GM12892 (cell line): ENCODE results near the gene GPSM1.

Experiments used
- DNase-seq: peaks from one replicate; pipeline ENCODE4 v3.0.0; 2011; ENCODE audit not compliant: insufficient read length
- FAIRE-seq: peaks from 2 replicates; lab custom pipeline; 2011; peaks lifted over from hg19 to GRCh38; lab: Jason Lieb, UNC
- POLR2A ChIP-seq: IDR thresholded peaks from 2 replicates; pipeline ENCODE4 v1.6.1; 2011; ENCODE audit warnings: low read depth, low read length, control low read depth
- POLR2AphosphoS5 ChIP-seq: IDR thresholded peaks from 2 replicates; pipeline ENCODE4 v1.6.1; 2011; ENCODE audit warnings: low read depth, low read length, control low read depth
- TAF1 ChIP-seq: IDR thresholded peaks from 2 replicates; pipeline ENCODE4 v1.6.1; 2011; ENCODE audit warnings: low read depth, mild to moderate bottlenecking, control low read depth, low read length, borderline replicate concordance

GPSM1 gene

DNA sequence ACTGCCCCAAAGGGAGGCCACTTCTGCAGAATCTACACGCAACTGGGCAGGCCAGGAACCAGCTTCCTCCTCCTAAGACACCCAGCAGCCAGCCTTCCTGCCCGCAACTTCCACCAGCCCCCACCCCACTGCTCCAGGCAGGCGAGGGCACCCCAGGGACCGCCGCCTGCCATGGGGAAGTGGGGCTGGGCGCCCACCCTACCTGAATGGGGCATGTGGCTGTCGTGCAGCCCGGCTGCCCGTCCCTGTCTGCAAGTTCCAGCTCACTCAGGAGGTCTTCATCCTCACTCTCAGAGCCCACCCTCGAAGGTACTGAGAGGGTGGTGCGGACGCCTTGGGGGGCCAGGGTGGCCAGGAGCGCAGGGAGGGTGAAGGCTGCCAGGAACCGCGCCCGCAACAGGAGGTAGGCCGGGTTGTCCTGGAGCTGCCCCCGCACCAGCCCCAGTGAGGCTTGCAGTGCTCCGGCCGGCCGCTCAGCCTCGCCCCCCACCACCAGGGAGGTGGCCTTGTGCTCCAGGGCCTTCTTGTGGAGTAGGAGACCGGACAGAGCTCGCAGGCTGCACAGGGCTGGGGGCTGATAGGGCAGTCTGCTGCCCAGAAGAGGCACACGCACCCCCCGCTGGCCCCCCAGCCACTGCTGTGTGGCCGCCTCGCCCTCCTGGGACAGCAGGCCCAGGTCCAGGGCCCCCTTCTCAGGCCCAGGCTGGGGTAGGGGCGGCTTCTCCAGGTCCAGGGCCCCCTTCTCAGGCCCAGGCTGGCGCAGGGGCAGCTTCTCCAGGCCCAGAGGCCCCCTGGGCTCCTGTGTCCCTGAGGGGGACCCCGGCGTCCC lies 50.2 kb downstream of the GPSM1 start:
- TF ChIP-seq POLR2A (no peak), POLR2AphosphoS5 (0 out of 2 replicates have a peak, but pooled peaks have one; percentile 27)
- DNase-seq: no peak
- no peak for FAIRE-seq

DNA sequence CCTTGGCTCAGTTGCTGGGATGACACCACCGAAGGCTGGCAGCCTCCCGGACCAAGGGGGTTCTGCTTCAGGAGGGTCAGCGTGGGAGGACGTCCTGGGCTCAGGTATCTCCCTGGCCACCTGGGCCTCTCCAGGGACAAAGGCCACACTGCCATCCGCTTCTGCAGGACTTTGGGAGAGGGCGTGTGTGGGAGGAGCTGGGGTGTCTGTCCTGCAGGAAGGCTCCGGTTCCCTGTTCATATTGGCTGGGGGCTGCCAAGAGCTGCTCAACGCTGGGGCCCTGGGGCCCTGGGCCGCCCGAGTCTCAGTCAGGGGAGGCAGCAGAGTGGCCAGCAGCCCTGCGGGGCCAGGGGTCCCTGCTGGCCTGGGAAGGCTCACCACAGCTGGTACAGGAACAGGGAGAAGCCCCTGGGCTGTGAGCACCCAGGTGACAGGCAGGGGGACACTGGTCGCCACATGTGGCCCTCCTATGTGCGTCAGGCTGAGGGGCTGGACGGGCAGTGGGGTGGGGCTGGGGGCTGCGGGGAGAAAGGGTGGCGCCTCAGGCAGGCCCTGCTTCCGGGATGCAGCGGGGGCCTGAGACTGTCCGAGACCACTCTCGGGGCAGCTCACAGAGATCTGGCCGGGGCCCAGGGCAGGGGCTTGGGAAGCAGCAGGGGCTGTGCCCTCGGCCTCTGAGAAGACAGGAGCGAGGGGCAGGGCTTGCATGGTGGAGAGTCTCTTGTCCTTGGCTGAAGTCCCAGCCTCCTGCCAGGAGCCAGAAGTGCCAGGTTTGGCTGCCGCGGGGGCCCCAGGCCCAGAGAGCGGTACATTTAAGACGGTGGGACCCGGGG lies 51.0 kb downstream of the GPSM1 start:
- TF ChIP-seq POLR2AphosphoS5: no peak
- TF ChIP-seq POLR2A: no peak
- no peak for TF ChIP-seq TAF1
- DNase-seq (no peak), FAIRE-seq (no peak)

DNA sequence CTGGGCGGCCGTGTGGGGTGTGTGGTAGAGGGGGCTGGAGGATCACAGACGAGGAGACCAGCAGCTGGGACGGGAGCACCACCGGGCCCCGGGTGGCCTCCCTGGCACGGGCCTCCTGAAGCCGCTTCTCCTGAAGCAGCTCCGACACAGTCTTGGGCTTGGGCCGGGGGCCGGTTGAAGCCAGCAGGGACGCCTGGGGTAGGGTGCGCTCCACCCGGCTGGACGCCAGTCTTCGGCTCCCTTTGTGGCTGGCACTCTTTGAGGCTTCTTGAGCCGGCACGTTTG lies 51.6 kb downstream of the GPSM1 start:
- DNase-seq (no peak), FAIRE-seq (no peak)
- TF ChIP-seq POLR2AphosphoS5: no peak
- no peak for TF ChIP-seq POLR2A

DNA sequence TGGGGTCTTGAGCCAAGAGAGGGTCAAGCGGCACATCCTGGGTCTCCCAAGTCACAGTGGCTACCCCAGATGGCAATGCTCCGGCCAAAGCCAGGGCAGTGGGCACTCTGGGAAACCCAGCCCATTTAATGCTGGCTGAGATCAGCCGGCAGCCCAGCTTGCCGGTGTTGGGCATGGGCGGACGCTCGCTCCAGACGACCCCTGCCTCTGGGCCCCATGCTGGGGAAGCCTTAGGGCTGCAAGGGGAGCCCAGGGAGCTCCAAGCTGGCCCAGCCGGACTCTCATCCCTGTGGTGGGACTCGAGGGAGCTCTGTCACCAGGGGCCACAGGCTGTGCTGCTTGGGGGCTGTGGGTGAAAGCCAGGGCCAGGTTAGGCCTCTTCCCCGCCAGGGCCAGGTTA lies 52.1 kb downstream of the GPSM1 start:
- TF ChIP-seq POLR2AphosphoS5: no peak
- TF ChIP-seq POLR2A: no peak
- TF ChIP-seq TAF1: no peak
- FAIRE-seq (no peak), DNase-seq (no peak)

DNA sequence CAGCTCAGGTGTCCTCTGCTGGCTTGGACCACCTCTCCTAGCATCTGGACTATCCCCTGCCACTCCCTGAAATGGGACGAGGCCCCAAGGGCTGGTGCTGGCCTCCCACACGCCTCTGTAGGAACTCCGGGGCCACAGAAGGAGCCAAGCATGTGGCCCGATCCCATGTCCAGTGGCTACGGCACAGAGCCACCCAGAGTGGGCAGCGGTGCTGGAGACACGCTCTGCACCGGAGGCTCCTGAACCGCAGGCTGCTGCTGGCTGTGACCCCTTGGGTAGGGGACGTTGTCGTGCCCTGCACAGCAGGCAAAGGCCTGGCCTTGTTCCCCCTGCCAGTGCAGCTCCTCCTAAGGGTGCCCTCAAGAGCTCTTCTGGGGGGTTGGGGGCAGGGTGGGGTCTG lies 52.6 kb downstream of the GPSM1 start:
- FAIRE-seq: no peak
- no peak for DNase-seq
- TF ChIP-seq POLR2AphosphoS5 (no peak), TAF1 (no peak), POLR2A (no peak)

DNA sequence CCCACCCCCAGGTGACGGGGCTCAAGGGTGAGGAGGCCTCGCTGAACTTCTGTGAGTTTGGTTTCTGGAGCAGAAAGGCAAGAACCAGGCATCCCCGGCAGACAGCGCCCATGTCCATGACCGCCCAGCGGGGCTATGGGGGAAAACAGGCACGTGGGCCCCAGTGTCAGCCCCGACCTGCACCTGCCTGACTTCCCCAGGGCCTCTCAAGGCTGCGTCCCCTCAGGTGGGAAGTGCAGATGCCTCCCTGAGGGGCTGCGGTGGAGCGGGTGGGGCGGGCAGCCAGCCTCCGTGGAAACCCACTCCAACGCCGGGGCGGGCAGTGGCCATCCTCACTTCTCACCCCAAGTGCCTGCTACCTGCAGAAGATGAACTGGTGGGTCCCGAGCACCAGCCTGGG lies 53.0 kb downstream of the GPSM1 start:
- DNase-seq (no peak), FAIRE-seq (no peak)
- no peak for TF ChIP-seq POLR2A

DNA sequence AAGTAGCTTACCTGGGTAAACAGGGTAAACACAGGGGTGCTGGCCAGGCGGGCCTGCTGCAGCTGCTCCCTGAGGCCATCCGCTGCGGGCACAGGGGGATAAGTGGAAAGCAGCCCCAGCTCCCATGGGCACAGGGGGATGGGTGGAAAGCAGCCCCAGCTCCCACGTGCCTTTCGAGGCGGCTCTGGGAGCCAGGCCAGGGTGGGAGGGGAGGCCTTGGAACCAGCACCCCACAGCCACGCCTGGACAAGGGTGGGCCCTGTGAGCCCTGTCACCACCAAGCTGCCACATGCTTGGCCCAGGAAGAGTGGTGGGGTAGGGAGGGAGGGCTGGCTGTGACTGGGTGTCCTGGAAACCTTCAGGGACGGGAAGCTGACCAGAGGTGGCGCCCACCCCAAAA lies 54.0 kb downstream of the GPSM1 start:
- TF ChIP-seq POLR2A: no peak
- TF ChIP-seq TAF1: no peak
- no peak for TF ChIP-seq POLR2AphosphoS5
- DNase-seq: no peak

DNA sequence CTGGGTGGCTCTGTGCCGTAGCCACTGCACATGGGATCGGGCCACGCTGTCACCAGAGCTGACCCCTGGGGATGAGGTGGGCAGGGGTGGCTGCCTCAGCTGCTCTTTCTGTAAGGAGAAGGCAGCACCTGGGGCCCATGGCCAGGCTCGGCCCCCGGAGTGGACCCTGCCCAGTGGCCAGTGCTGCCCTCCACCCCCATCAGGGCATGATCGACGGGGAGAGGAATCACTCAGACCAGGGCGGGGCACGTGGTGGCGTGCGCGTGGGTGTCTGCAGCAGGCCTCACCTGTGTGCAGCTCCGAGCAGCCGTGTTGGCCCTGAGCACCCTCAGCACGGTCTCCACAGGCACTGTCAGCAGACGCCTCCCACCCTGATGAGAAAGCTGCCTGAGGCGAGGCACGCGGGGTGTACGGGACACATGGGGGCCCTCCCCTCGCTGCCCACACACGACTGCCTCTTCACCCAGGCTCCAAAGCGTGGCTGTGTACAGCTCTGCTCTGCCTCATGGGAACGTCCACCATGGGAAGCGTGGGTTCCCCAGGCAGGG lies 54.7 kb downstream of the GPSM1 start:
- no peak for DNase-seq
- TF ChIP-seq TAF1 (no peak), POLR2A (peak; percentile 1; the same call in 1 of the 2 replicates), POLR2AphosphoS5 (0 out of 2 replicates have a peak, but pooled peaks have one; percentile 20)
- FAIRE-seq: no peak

More for the DNA sequence above, 54.0 kb downstream of the GPSM1 start:
- FAIRE-seq: no peak

DNA sequence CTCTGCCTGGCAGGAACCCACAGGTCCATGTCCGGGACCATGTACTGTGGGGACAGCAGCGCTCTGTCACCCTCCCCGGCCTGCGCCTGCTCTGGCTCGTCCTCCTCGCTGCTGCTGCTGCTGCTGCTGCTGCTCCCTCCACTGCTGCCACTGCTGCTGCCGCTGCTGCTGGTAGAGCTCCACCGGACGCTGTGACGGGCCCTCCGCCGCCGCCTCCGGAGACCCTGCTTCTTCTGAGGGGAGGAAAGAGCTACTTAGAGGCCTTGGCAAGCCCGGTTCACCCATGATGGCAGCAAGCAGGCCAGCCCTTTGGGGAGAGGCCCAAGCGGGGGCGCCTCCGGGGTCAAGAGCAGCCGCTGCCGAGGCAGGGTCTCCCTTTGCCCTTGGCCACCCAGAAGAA lies 56.1 kb downstream of the GPSM1 start:
- TF ChIP-seq TAF1 (no peak), POLR2AphosphoS5 (no peak), POLR2A (0 out of 2 replicates have a peak, but pooled peaks have one; percentile 18)
- no peak for DNase-seq
- no peak for FAIRE-seq

DNA sequence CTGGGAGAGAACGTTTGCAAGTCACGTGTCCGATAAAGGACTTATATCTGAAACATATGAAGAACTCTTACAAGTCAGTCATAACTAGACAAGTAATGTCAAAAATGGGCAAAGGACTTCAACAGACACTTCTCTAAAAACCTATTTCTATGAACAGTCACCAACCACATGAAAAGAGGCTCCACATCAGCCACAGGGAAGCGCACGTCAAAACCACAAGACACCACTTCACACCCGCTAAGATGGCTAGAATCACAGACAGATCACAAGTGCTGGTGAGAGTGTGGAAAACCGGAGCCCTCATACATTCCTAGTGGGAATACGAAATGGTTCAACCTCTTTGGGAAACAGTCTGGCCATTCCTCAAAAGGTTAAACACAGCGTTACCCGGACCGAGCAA lies 57.7 kb downstream of the GPSM1 start:
- DNase-seq: no peak
- FAIRE-seq: no peak
- no peak for TF ChIP-seq TAF1

DNA sequence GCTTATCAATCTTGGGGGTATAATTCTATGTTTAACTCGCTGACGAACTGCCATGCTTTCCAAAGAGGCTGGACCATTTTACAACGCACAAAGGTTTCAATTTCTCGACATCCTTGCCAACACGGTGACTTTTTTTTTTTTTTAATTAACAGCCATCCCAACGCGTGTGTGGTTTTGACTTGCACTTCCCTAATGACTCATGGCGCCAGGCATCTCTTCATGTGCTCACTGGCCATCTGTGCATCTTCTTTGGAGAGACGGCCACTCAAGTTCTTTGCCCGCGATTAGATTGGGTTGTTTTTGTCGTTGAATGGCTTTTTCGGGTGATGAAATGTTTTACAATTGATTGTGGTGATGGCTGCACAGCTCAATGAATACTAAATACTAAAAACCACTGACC lies 58.7 kb downstream of the GPSM1 start:
- FAIRE-seq (no peak), DNase-seq (no peak)
- TF ChIP-seq POLR2A (no peak), POLR2AphosphoS5 (no peak), TAF1 (no peak)

DNA sequence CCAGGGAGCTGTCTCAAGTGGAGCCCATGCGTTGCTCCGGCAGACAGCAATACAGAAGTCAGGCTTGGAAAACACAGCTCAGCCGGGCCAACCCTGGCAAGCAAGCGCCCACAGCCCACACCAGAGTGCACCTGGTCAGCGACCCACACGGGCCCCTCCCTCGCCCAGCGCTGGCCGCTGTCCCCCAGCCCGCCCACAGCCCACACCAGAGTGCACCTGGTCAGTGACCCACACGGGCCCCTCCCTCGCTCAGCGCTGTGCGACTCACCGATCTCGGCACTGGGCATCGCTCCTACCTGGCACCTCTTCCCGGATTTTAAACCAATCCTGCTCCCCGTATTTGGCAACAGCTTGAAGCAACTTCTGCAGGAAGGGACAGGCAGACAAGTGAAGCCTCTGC lies 59.9 kb downstream of the GPSM1 start:
- DNase-seq (no peak), FAIRE-seq (no peak)
- no peak for TF ChIP-seq POLR2A
- TF ChIP-seq POLR2AphosphoS5: no peak

DNA sequence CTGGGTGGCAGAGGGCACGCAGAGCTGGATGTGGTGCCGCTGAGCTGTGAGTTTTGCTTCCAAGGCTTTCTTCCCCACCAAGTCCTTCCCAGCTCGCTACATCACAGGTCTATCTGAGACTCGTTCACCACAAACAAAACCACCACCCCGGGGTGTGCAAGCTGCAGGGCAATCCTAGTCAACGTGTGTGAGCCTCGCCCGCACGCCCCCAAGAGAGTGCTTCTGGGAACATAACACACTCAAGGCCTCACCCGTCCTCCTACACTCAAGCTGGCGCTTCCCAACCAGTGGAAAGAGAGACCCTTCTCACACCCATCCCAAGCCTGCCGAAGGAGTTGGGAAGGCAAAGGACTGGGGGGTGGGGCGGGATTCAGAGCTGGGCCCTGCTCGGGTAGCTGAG lies 62.1 kb downstream of the GPSM1 start:
- FAIRE-seq (no peak), DNase-seq (no peak)
- TF ChIP-seq POLR2AphosphoS5: no peak; the same call in 1 of the 2 replicates
